ENCODE results near the gene HMCN1.
"Not testable (repeated sequence)": the region's sequence is repeated elsewhere in the genome, so short reads cannot be mapped to it uniquely, and the experiment has no call there.

HMCN1 gene

DNA sequence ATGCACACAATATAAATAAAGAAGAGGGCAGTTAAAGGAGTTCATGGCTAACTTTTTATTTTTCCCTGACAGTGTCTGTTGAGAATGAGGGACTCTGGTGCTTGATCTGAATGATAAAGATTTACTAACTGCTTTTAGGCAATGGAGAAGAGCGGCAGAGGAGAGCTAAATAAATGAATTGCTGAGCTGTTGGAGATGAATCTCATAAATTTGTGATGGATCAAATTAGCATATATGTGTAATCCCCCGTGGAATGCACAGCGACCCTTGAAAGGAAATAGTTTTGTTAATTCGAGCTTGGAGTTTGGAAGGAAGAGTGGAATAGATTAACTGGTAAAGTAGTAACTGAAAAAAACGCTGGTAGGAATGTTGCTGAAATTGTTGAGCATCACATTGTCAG, 40.2 kb downstream of the HMCN1 start:
- Histone ChIP-seq H3K27me3 (ENCODE audit: control insufficient read depth, low read length) (no peaks in the 10 kb centered on the region), H3K4me3 (ENCODE audit: low read length) (no peak overlapping the region), H3K9me3 (ENCODE audit: control insufficient read depth, insufficient read depth, low read length) (no peaks in the 10 kb centered on the region), H3K4me1 (ENCODE audit: control insufficient read depth, low read length) (no peaks in the 10 kb centered on the region), H3K27ac (ENCODE audit: low read depth, low read length) (no peak overlapping the region), H3F3A (ENCODE audit: control insufficient read depth, insufficient read depth) (no peaks in the 10 kb centered on the region), H3K9me2 (replicated peaks; ENCODE audit: control insufficient read depth, low read length) (no peaks in the 10 kb centered on the region), H3K4me2 (ENCODE audit: low read length) (no peak overlapping the region), H4K20me1 (ENCODE audit: control insufficient read depth, insufficient read depth, low read depth, low read length) (no peaks in the 10 kb centered on the region), H3K79me2 (ENCODE audit: control insufficient read depth, low read length) (no peaks in the 10 kb centered on the region), H3K36me3 (ENCODE audit: control insufficient read depth, low read length) (no peaks in the 10 kb centered on the region)
- TF ChIP-seq EZH2phosphoT487 (IDR thresholded peaks at IDR 0.05; ENCODE audit: borderline replicate concordance, low read length) (no peak), CTCF (IDR thresholded peaks at IDR 0.05; ENCODE audit: low read depth, low read length, poor library complexity, severe bottlenecking) (no peak)

DNA sequence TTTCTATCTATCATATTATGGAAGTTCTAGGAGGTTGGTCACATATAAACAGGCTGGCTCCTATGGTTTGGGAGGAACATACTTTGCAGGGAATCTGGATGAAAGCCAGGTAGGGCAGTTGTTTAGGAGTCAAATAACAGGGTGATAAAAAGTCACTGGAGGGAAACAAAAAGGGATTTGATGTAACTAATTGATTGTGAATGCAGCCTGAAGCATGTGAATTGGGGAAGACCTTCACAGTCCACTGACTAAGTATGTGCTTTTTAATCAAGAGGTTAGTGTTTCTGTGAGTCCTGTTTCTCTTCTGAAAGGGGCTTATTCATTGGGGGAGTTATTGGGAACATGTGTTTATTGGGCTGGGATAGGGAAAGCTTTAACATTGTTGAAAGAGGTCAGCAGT, 41.3 kb downstream of the HMCN1 start:
- no peaks in the 10 kb centered on the region for H3K27me3 ChIP-seq (ENCODE audit: control insufficient read depth, low read length)
- no peaks in the 10 kb centered on the region for H3K9me3 ChIP-seq (ENCODE audit: control insufficient read depth, insufficient read depth, low read length)
- H3F3A ChIP-seq (ENCODE audit: control insufficient read depth, insufficient read depth), result no peaks in the 10 kb centered on the region
- no peak for TF ChIP-seq EZH2phosphoT487 (IDR thresholded peaks at IDR 0.05; ENCODE audit: borderline replicate concordance, low read length)
- no peak for TF ChIP-seq CTCF (IDR thresholded peaks at IDR 0.05; ENCODE audit: low read depth, low read length, poor library complexity, severe bottlenecking)
- H3K79me2 ChIP-seq (ENCODE audit: control insufficient read depth, low read length), result no peaks in the 10 kb centered on the region
- H3K4me2 ChIP-seq (ENCODE audit: low read length), result no peak overlapping the region
- H3K9me2 ChIP-seq (replicated peaks; ENCODE audit: control insufficient read depth, low read length), result no peaks in the 10 kb centered on the region
- no peaks in the 10 kb centered on the region for H3K4me1 ChIP-seq (ENCODE audit: control insufficient read depth, low read length)
- no peak overlapping the region for H3K27ac ChIP-seq (ENCODE audit: low read depth, low read length)
- no peaks in the 10 kb centered on the region for H3K36me3 ChIP-seq (ENCODE audit: control insufficient read depth, low read length)
- no peaks in the 10 kb centered on the region for H4K20me1 ChIP-seq (ENCODE audit: control insufficient read depth, insufficient read depth, low read depth, low read length)
- no peak overlapping the region for H3K4me3 ChIP-seq (ENCODE audit: low read length)

- Histone ChIP-seq H3K4me1 (ENCODE audit: control insufficient read depth, low read length) (no peaks in the 10 kb centered on the region), H4K20me1 (ENCODE audit: control insufficient read depth, insufficient read depth, low read depth, low read length) (no peaks in the 10 kb centered on the region), H3K79me2 (ENCODE audit: control insufficient read depth, low read length) (no peaks in the 10 kb centered on the region), H3K27me3 (ENCODE audit: control insufficient read depth, low read length) (no peaks in the 10 kb centered on the region), H3K27ac (ENCODE audit: low read depth, low read length) (no peak overlapping the region), H3K4me2 (ENCODE audit: low read length) (no peak overlapping the region), H3K9me2 (replicated peaks; ENCODE audit: control insufficient read depth, low read length) (no peaks in the 10 kb centered on the region), H3K36me3 (ENCODE audit: control insufficient read depth, low read length) (no peaks in the 10 kb centered on the region), H3F3A (ENCODE audit: control insufficient read depth, insufficient read depth) (no peaks in the 10 kb centered on the region), H3K4me3 (ENCODE audit: low read length) (no peak overlapping the region), H3K9me3 (ENCODE audit: control insufficient read depth, insufficient read depth, low read length) (no peaks in the 10 kb centered on the region)
- TF ChIP-seq CTCF (IDR thresholded peaks at IDR 0.05; ENCODE audit: low read depth, low read length, poor library complexity, severe bottlenecking) (no peak), EZH2phosphoT487 (IDR thresholded peaks at IDR 0.05; ENCODE audit: borderline replicate concordance, low read length) (no peak)
Observed at GRCh38 chr1:185776522-185776921, 42.3 kb downstream of the HMCN1 start.

DNA sequence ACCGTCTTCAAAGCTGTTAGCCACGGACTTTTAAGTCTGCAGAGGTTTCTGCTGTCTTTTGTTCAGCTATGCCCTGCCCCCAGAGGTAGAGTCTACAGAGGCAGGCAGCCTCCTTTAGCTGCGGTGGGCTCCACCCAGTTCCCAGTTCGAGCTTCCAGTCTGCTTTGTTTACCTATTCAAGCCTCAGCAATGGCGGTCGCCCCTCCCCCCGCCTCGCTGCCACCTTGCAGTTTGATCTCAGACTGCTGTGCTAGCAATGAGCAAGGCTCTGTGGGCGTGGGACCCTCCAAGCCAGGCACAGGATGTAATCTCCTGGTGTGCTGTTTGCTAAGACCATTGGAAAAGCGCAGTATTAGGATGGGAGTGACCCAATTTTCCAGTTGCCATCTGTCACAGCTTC, 49.7 kb downstream of the HMCN1 start:
- H3K36me3 ChIP-seq (ENCODE audit: control insufficient read depth, low read length); H3K79me2 ChIP-seq (ENCODE audit: control insufficient read depth, low read length); H3K9me2 ChIP-seq (replicated peaks; ENCODE audit: control insufficient read depth, low read length); H3K27ac ChIP-seq (ENCODE audit: low read depth, low read length); H3F3A ChIP-seq (ENCODE audit: control insufficient read depth, insufficient read depth); H3K4me2 ChIP-seq (ENCODE audit: low read length); H3K27me3 ChIP-seq (ENCODE audit: control insufficient read depth, low read length); H3K9me3 ChIP-seq (ENCODE audit: control insufficient read depth, insufficient read depth, low read length); H4K20me1 ChIP-seq (ENCODE audit: control insufficient read depth, insufficient read depth, low read depth, low read length); H3K4me3 ChIP-seq (ENCODE audit: low read length); H3K4me1 ChIP-seq (ENCODE audit: control insufficient read depth, low read length): not testable (repeated sequence)

Measured in DOHH2 (cell line).